CD14-positive monocyte (primary cell): ENCODE results near the gene ZYG11A. TPM values are rescaled to one million over a fixed set of nuclear protein-coding genes. Genes with fewer than 3 reads are reported as not detected.

ENCODE experiments used
- DNase-seq, 3 donors: peaks; one replicate each; pipeline ENCODE4 v3.0.0-alpha.2; 2011 to 2022
- H2AFZ ChIP-seq: 2 replicates; pipeline ENCODE4 v1.6.0; 2012; ENCODE audit warnings: mild to moderate bottlenecking, low read depth, low read length, inconsistent platforms; ENCODE audit not compliant: insufficient read depth, poor library complexity, severe bottlenecking
- H3K27ac ChIP-seq, 2 donors: 1 replicate in 1 of 2; 2 replicates in 1 of 2; pipeline ENCODE4 v1.5.1; 2012 to 2013; ENCODE audit warnings: low read length in 2 of 2, control low read depth in 1 of 2, inconsistent platforms in 1 of 2, low read depth in 1 of 2, mild to moderate bottlenecking in 1 of 2
- H3K27me3 ChIP-seq, 2 donors: one replicate each; pipeline versions ENCODE4 v1.6.0 to v1.6.1; 2011 to 2013; ENCODE audit warnings: low read length in 2 of 2; ENCODE audit not compliant: control insufficient read depth in 2 of 2, insufficient read depth in 2 of 2
- H3K36me3 ChIP-seq, 2 donors: replicated peaks in 1 of 2; 1 replicate in 1 of 2; 2 replicates in 1 of 2; pipeline versions ENCODE4 v1.5.1 to v1.6.1; 2012 to 2013; ENCODE audit warnings: low read length in 2 of 2, control low read depth in 1 of 2, inconsistent platforms in 1 of 2, mild to moderate bottlenecking in 1 of 2; ENCODE audit not compliant: insufficient read depth in 2 of 2, control insufficient read depth in 1 of 2
- H3K4me1 ChIP-seq, 2 donors: 1 replicate in 1 of 2; 2 replicates in 1 of 2; pipeline versions ENCODE4 v1.5.1 to v1.6.1; 2012 to 2013; ENCODE audit warnings: low read length in 2 of 2, control low read depth in 1 of 2, inconsistent platforms in 1 of 2, mild to moderate bottlenecking in 1 of 2, moderate library complexity in 1 of 2; ENCODE audit not compliant: insufficient read depth in 2 of 2, control insufficient read depth in 1 of 2
- H3K4me2 ChIP-seq: replicated peaks from 2 replicates; pipeline ENCODE3; 2012; ENCODE audit warnings: low read length, moderate library complexity, mild to moderate bottlenecking; ENCODE audit not compliant: poor library complexity, severe bottlenecking; ENCODE audit errors: extremely low read depth
- H3K4me3 ChIP-seq, 3 experiments: fragments of 200-600 bp in 1 of 3; sonication (generic) in 1 of 3; replicated peaks in 1 of 3; 1 replicate in 2 of 3; 2 replicates in 1 of 3; pipeline ENCODE4 v1.5.1; 2011 to 2013; ENCODE audit warnings: low read length in 3 of 3, mild to moderate bottlenecking in 3 of 3, control low read depth in 2 of 3, low read depth in 2 of 3, inconsistent platforms in 1 of 3, moderate library complexity in 1 of 3
- H3K79me2 ChIP-seq: 2 replicates; pipeline ENCODE4 v1.6.0; 2012; ENCODE audit warnings: mild to moderate bottlenecking, control low read depth, inconsistent platforms, low read length, moderate library complexity; ENCODE audit not compliant: insufficient read depth
- H3K9ac ChIP-seq: 2 replicates; pipeline ENCODE4 v1.6.0; 2017; ENCODE audit warnings: low read length, mild to moderate bottlenecking; ENCODE audit not compliant: insufficient read depth, poor library complexity, severe bottlenecking
- H3K9me3 ChIP-seq, 2 donors: replicated peaks in 1 of 2; 1 replicate in 1 of 2; 2 replicates in 1 of 2; pipeline versions ENCODE4 v1.5.1 to v1.6.1; 2012 to 2013; ENCODE audit warnings: low read length in 2 of 2, control low read depth in 1 of 2; ENCODE audit not compliant: control insufficient read depth in 1 of 2, insufficient read depth in 1 of 2
- H4K20me1 ChIP-seq: 2 replicates; pipeline ENCODE4 v1.6.0; 2012; ENCODE audit warnings: mild to moderate bottlenecking, low read length, control low read depth, moderate library complexity; ENCODE audit not compliant: insufficient read depth
- H3K27ac Mint-ChIP-seq, 7 donors: one replicate each; pipeline ENCODE4 v1.8.0; 2020; ENCODE audit warnings: mild to moderate bottlenecking in 7 of 7, mixed read lengths in 7 of 7, moderate library complexity in 6 of 7, inconsistent platforms in 2 of 7
- H3K27me3 Mint-ChIP-seq, 3 donors: one replicate each; pipeline ENCODE4 v1.8.0; 2021 to 2022; ENCODE audit warnings: low read depth in 3 of 3, mild to moderate bottlenecking in 3 of 3, mixed read lengths in 3 of 3, moderate library complexity in 3 of 3, inconsistent platforms in 1 of 3
- H3K36me3 Mint-ChIP-seq, 2 donors: one replicate each; pipeline ENCODE4 v1.8.0; 2020; ENCODE audit warnings: mixed read lengths in 2 of 2, inconsistent platforms in 1 of 2, mild to moderate bottlenecking in 1 of 2
- H3K4me1 Mint-ChIP-seq: one replicate; pipeline ENCODE4 v1.8.0; 2020; ENCODE audit warnings: mild to moderate bottlenecking, mixed read lengths
- H3K4me3 Mint-ChIP-seq, 2 donors: one replicate each; pipeline ENCODE4 v1.8.0; 2020; ENCODE audit warnings: mild to moderate bottlenecking in 2 of 2, mixed read lengths in 2 of 2, moderate library complexity in 1 of 2
- H3K9me3 Mint-ChIP-seq, 7 donors: one replicate each; pipeline ENCODE4 v1.8.0; 2020 to 2022; ENCODE audit warnings: mixed read lengths in 7 of 7, mild to moderate bottlenecking in 6 of 7, moderate library complexity in 6 of 7, inconsistent platforms in 2 of 7
- WGBS: methylation state at CpG from one replicate; pipeline ENCODE4 v1.1.5; 2013; ENCODE audit warnings: missing lambda C conversion rate; ENCODE audit not compliant: insufficient coverage; 5-methylcytosine and 5-hydroxymethylcytosine counted together
- intact Hi-C, 2 donors: fragments of 100-400 bp; cut with micrococcal nuclease; formaldehyde crosslinking; loops; one replicate each; pipeline versions ENCODE4 v1.15.0 to v1.15.1; 2023
- polyA plus RNA-seq, 3 donors: library from polyadenylated mRNA; depleted of rRNA in 1 of 3; unstranded in 2 of 3; stranded (reverse) in 1 of 3; fragments of 300-500 nt in 2 of 3; fragments of >200 nt in 1 of 3; fragmentation: Illumina TruSeq in 2 of 3; gene quantifications; 1 replicate in 2 of 3; 2 replicates in 1 of 3; pipeline ENCODE4 v1.2.3, GENCODE V29; 2012 to 2021
- TF ChIP-seq, protein P1 (sequence below): fragments of 200-600 bp; IDR thresholded peaks from one replicate; pipeline ENCODE4 v1.8.0; 2022; ENCODE audit warnings: antibody characterized with exemption, mild to moderate bottlenecking

Gene ZYG11A
- polyA plus RNA-seq, 3 donors: not detected

DNA sequence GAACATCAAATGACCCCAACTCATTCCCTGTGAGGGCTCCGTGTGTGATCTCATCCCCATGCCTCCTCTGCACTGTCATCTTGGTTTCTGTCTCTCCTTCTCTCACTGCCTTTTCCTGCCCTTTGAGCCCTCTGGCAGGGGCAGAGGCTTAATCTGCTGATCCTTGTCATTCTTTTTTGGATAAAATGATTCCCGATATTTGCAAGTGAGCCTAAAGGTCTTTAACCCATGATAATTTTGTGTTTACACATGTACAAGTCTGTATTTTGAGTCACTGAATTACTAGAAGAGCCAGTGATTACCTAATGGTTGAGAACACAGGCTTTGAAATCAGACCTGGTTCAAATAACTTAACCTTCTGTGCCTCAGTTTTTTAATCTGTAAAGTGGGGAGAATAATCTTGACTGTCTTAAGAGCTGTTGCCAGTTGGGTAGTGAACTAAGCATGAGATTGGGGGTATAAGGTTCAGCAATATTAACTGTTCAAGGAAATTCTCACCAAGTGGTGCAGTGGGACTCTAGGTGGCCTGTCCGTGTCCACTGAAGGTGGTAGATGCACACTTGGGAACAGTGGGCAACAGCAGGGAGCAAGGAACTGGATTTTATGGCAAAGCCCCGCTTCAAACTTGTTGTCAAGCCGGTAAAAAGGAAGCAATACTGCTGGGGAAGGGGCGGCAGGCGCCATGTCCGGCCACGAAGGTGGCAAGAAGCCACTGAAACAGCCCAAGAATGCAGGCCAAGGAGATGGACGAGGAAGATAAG, 77.3 kb downstream of the ZYG11A start:
- no peak for DNase-seq
- no peak overlapping the region for H3K4me3 ChIP-seq
- 82% methylated on average over 9 of the region's 10 CpGs for WGBS
- H3K4me2 ChIP-seq: no peak overlapping the region
- H3K4me1 Mint-ChIP-seq: peaks cover 8% of the 10 kb centered on the region
- H3K9me3 Mint-ChIP-seq: peaks cover 0 to 6% (median 0%) of the 10 kb centered on the region in 7 donors
- no peaks in the 10 kb centered on the region for H3K36me3 ChIP-seq
- no peak overlapping the region for H3K9ac ChIP-seq
- H3K27me3 ChIP-seq: peaks cover 2 to 42% of the 10 kb centered on the region in 2 donors
- no peak overlapping the region for H2AFZ ChIP-seq
- H3K4me3 Mint-ChIP-seq: peak overlapping the region in 1 of 2 donors; percentile 4
- TF ChIP-seq, protein P1, sequence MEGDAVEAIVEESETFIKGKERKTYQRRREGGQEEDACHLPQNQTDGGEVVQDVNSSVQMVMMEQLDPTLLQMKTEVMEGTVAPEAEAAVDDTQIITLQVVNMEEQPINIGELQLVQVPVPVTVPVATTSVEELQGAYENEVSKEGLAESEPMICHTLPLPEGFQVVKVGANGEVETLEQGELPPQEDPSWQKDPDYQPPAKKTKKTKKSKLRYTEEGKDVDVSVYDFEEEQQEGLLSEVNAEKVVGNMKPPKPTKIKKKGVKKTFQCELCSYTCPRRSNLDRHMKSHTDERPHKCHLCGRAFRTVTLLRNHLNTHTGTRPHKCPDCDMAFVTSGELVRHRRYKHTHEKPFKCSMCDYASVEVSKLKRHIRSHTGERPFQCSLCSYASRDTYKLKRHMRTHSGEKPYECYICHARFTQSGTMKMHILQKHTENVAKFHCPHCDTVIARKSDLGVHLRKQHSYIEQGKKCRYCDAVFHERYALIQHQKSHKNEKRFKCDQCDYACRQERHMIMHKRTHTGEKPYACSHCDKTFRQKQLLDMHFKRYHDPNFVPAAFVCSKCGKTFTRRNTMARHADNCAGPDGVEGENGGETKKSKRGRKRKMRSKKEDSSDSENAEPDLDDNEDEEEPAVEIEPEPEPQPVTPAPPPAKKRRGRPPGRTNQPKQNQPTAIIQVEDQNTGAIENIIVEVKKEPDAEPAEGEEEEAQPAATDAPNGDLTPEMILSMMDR: no peak
- no peak overlapping the region for H3K27ac Mint-ChIP-seq
- H3K79me2 ChIP-seq: no peaks in the 10 kb centered on the region
- H3K4me1 ChIP-seq: peaks cover 11 to 13% of the 10 kb centered on the region in 2 donors
- H3K36me3 Mint-ChIP-seq: no peaks in the 10 kb centered on the region
- no peaks in the 10 kb centered on the region for H4K20me1 ChIP-seq
- no peak overlapping the region for H3K27ac ChIP-seq
- peaks cover 4 to 39% (median 34%) of the 10 kb centered on the region in 3 donors for H3K27me3 Mint-ChIP-seq
- H3K9me3 ChIP-seq: no peaks in the 10 kb centered on the region
- intact Hi-C loops: no loop called here

GRCh38 chr1:52920791-52921291, 78.3 kb downstream of the ZYG11A start:
- Histone ChIP-seq H3K4me2 (peak overlapping the region; percentile 92), H3K4me1 (peaks cover 11 to 13% of the 10 kb centered on the region in 2 donors), H3K9ac (peak overlapping the region; percentile 61), H3K4me3 (peak overlapping the region; percentile 45 to 76 (median 49)), H3K9me3 (no peaks in the 10 kb centered on the region), H4K20me1 (no peaks in the 10 kb centered on the region), H3K36me3 (no peaks in the 10 kb centered on the region), H2AFZ (peak overlapping the region; percentile 91), H3K79me2 (no peaks in the 10 kb centered on the region), H3K27ac (no peak overlapping the region), H3K27me3 (peaks cover 7 to 52% of the 10 kb centered on the region in 2 donors)
- 61% methylated on average over 30 of the region's 35 CpGs for WGBS
- DNase-seq: no peak
- H3K27ac Mint-ChIP-seq: peak overlapping the region in 1 of 7 donors; percentile 52
- peaks cover 0 to 6% (median 0%) of the 10 kb centered on the region in 7 donors for H3K9me3 Mint-ChIP-seq
- intact Hi-C loops: no loop called here
- H3K4me3 Mint-ChIP-seq: peak overlapping the region; percentile 75 to 87
- peaks cover 7 to 46% (median 40%) of the 10 kb centered on the region in 3 donors for H3K27me3 Mint-ChIP-seq
- H3K4me1 Mint-ChIP-seq: peaks cover 8% of the 10 kb centered on the region
- TF ChIP-seq, protein P1: no peak
- no peaks in the 10 kb centered on the region for H3K36me3 Mint-ChIP-seq
